Muscle of leg (tissue), 11 donors: ENCODE data around the gene ERGIC3. TPM values are rescaled to one million over a fixed set of nuclear protein-coding genes. Genes with fewer than 3 reads are reported as not detected.
"Not testable (repeated sequence)": the region's sequence is repeated elsewhere in the genome, so short reads cannot be mapped to it uniquely, and the experiment has no call there.

Experiments
- DNase-seq: peaks from one replicate; pipeline ENCODE4 v3.0.0; 2013
- H3K27ac ChIP-seq: one replicate; pipeline ENCODE4 v1.5.1; 2013; ENCODE audit warnings: mild to moderate bottlenecking, low read length, control low read depth
- H3K27me3 ChIP-seq: one replicate; pipeline ENCODE4 v1.6.1; 2013; ENCODE audit warnings: low read length; ENCODE audit not compliant: control insufficient read depth, insufficient read depth
- H3K36me3 ChIP-seq: one replicate; pipeline ENCODE4 v1.6.1; 2013; ENCODE audit warnings: low read length; ENCODE audit not compliant: control insufficient read depth, insufficient read depth
- H3K4me1 ChIP-seq: one replicate; pipeline ENCODE4 v1.6.1; 2013; ENCODE audit warnings: low read length; ENCODE audit not compliant: control insufficient read depth, insufficient read depth
- H3K4me3 ChIP-seq: one replicate; pipeline ENCODE4 v1.5.1; 2013; ENCODE audit warnings: low read length, control low read depth
- H3K9me3 ChIP-seq: replicated peaks from 2 replicates; pipeline ENCODE4 v1.6.1; 2013; ENCODE audit warnings: low read depth, low read length; ENCODE audit not compliant: control insufficient read depth
- WGBS: methylation state at CpG from one replicate; pipeline ENCODE4 v1.1.5; 2013; ENCODE audit warnings: missing lambda C conversion rate; ENCODE audit not compliant: insufficient coverage; 5-methylcytosine and 5-hydroxymethylcytosine counted together
- polyA plus RNA-seq, 8 donors: library from polyadenylated mRNA; unstranded; fragments of 120-200 nt; gene quantifications; one replicate each; pipeline versions ENCODE4 v1.2.1 to v1.2.3, GENCODE V29; 2013; ENCODE audit warnings: inconsistent platforms in 1 of 8, low replicate concordance in 1 of 8; ENCODE audit not compliant: insufficient read length in 8 of 8, insufficient read depth in 1 of 8
- total RNA-seq: library from RNA; stranded (reverse); fragments of 120-200 nt; gene quantifications from one replicate; pipeline ENCODE4 v1.2.4, GENCODE V29; 2013

Gene ERGIC3
- total and polyA plus RNA-seq, 9 donors: 198 to 249 (median 234) TPM

DNA sequence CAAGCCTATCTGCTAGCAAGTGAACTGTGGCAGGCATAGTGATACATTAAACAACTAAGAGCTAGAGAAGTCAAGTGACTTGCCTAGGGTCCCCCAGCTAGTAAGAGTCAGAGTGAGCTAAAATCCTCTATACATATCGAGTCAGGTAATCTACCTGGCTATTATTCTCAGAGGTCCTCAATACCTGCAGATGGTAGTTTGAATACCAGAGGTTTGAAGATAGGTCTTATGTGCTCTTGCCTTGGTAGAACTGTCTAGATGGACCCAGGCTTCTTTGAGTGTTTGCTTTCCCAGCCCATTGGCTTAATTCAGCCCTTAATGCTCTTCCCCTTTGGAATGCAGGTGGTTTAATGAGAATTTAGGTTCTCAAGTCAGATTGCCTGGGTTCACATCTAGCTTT is 1.1 kb downstream of the ERGIC3 start:
- no peaks in the 10 kb centered on the region for H3K27me3 ChIP-seq
- no peak overlapping the region for H3K4me3 ChIP-seq
- H3K4me1 ChIP-seq: peaks cover 11% of the 10 kb centered on the region
- no peak for DNase-seq
- H3K9me3 ChIP-seq: no peaks in the 10 kb centered on the region
- no peak overlapping the region for H3K27ac ChIP-seq
- H3K36me3 ChIP-seq: peaks cover 31% of the 10 kb centered on the region
- no CpG with 5 or more reads among the region's 1 CpG for WGBS

DNA sequence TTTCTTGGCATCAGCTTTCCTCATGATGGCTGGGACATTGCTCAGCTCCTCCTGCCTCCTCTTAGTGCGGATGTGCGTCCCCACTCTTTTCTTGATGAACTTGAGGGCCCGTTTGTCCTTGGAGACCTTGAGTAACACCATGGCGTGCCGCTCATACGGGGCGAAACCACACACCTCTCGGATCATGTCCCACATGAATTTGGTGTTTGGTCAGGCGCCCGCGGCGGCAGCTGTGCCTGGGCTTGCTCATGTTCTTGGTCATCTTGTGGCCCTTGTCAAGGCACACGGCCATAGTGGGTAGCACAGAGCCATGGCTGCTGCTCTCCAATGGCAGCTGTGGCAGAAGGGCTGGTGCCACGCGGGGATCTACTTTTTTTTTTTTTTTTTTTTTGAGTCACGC is 2.6 kb downstream of the ERGIC3 start:
- Histone ChIP-seq H3K36me3 (peaks cover 44% of the 10 kb centered on the region), H3K27me3 (no peaks in the 10 kb centered on the region), H3K4me1 (peaks cover 11% of the 10 kb centered on the region), H3K9me3 (no peaks in the 10 kb centered on the region), H3K4me3 (no peak overlapping the region), H3K27ac (no peak overlapping the region)
- DNase-seq: no peak
- 93% methylated on average over 15 of the region's 16 CpGs for WGBS

DNA sequence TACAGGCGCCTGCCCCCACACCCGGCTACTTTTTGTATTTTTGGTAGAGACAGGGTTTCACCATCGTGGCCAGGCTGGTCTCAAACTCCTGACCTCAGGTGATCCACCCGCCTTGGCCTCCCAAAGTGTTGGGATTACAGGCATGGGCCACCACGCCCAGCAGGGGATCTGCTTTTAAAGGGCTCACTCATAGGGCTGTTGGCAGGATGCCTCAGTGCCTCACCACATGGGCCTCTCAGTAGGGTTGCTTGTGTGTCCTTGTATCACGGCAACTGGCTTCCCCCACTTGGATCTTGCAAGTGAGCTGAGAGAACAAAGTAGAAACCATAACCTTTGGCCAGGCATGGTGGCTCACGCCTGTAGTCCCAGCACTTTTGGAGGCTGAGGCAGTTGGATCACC is 3.1 kb downstream of the ERGIC3 start:
- H3K27ac ChIP-seq, H3K4me3 ChIP-seq, DNase-seq, H3K27me3 ChIP-seq, H3K9me3 ChIP-seq: not testable (repeated sequence)
- Histone ChIP-seq H3K36me3 (peaks cover 47% of the 10 kb centered on the region), H3K4me1 (peaks cover 11% of the 10 kb centered on the region)
- 100% methylated on average over 1 of the region's 7 CpGs for WGBS

DNA sequence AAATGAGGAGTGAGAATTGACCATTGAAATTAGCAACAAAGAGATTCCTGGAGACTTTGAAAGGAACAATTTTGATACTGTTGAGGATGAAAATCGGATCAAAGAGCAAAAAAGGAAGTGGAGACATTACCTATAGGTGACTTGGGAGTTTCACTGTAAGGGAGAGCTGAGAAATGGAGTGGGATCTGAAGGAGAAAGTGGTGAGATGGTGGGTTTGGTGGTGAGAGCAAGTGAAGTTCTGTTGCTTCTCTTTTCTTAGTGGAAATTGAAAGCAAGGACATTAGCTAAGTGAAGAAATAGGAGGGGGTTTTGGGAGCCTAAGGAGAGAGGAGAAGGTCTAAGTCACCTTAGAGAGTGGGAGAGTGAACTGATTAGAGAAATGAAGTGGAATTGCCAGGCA is 4.2 kb downstream of the ERGIC3 start:
- Histone ChIP-seq H3K27ac (no peak overlapping the region), H3K4me3 (no peak overlapping the region), H3K4me1 (peaks cover 10% of the 10 kb centered on the region), H3K27me3 (no peaks in the 10 kb centered on the region), H3K36me3 (peaks cover 56% of the 10 kb centered on the region), H3K9me3 (no peaks in the 10 kb centered on the region)
- DNase-seq: no peak
- 91% methylated on average over 1 of the region's 1 CpG for WGBS

DNA sequence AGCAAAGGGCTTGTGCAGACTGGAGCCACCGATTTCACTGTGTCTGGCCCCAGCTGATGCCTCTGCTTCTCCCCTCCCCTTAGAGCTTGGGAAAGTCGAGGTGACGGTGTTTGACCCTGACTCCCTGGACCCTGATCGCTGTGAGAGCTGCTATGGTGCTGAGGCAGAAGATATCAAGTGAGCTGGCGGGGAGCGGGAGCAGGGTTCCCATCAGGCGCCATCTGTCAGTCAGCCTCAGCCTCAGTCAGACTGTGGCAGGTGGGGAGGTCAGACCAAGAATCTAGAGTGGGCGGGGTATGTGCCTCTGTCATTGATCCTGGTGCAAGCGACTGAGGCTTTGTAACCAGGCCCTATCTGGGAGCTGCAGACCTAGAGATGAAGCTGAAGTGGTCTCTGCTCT is 5.5 kb downstream of the ERGIC3 start:
- H3K4me1 ChIP-seq: peaks cover 5% of the 10 kb centered on the region
- WGBS: 86% methylated on average over 6 of the region's 9 CpGs
- H3K36me3 ChIP-seq: peaks cover 67% of the 10 kb centered on the region
- H3K27me3 ChIP-seq: no peaks in the 10 kb centered on the region
- H3K4me3 ChIP-seq: no peak overlapping the region
- H3K27ac ChIP-seq: no peak overlapping the region
- no peaks in the 10 kb centered on the region for H3K9me3 ChIP-seq
- no peak for DNase-seq

DNA sequence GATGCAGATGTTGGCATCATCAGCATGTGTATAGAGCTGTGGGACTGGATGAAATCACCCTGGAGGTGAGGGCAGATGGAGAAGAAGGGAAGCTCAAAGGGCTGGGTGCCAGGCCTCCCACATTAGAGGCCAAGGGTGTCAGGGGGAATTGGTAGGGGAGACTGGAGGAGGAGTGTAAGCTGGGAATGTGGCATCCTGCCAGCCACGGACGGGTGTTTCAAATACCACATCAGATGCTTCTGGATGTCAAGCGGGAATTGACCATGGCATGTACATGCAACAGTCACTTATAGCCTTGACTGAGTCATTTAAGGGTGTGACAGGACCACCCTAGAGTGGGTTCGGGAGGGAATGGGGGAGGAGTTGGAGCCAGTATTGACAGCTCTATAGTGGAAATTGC is 9.6 kb downstream of the ERGIC3 start:
- no peak overlapping the region for H3K27ac ChIP-seq
- H3K4me1 ChIP-seq: peaks cover 6% of the 10 kb centered on the region
- WGBS: 47% methylated on average over 3 of the region's 4 CpGs
- H3K36me3 ChIP-seq: peaks cover 87% of the 10 kb centered on the region
- peak; percentile 42 for DNase-seq
- no peaks in the 10 kb centered on the region for H3K27me3 ChIP-seq
- no peak overlapping the region for H3K4me3 ChIP-seq
- H3K9me3 ChIP-seq: no peaks in the 10 kb centered on the region

DNA sequence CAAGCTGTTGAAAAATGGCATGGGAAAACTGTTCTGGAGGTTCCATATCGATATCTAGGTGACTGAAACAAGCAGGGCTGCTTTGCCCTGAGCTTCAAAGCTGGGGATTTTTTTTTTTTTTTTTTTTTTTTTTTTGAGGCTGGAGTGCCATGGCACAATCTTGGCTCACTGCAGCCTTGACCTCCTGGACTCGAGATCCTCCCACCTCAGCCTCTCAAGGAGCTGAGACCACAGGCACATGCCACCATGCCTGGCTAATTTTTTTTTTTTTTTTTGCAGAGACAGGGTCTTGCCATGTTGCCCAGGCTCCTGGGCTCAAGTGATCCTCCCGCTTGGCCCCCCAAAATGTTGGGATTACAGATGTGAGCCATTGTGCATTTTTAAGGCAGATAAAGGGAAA is 11.0 kb downstream of the ERGIC3 start:
- no peak for DNase-seq
- H3K4me3 ChIP-seq: no peak overlapping the region
- H3K27ac ChIP-seq: no peak overlapping the region
- WGBS: 80% methylated on average over 1 of the region's 3 CpGs
- no peaks in the 10 kb centered on the region for H3K27me3 ChIP-seq
- H3K9me3 ChIP-seq: no peaks in the 10 kb centered on the region
- peaks cover 6% of the 10 kb centered on the region for H3K4me1 ChIP-seq
- H3K36me3 ChIP-seq: peaks cover 90% of the 10 kb centered on the region

DNA sequence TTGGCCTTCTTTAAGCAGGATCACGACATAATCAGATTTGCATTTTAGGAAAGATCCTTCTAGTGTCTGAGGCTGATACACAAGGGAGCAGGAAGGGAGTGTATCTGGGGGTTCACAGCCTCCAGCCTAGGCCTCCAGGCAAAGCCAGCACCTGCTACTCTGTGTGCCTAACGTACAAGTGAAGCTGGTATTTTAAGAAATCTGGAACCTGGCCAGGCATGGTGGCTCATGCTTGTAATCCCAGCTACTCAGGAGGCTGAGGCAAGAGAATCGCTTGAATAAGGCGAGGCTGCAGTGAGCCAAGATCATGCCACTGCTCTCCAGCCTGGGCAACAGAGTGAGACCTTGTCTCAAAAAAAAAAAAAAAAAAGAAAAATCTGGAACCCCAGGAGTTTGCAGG is 13.6 kb downstream of the ERGIC3 start:
- peak; percentile 30 for DNase-seq
- not testable (repeated sequence) for H3K9me3 ChIP-seq, H3K27me3 ChIP-seq, H3K4me1 ChIP-seq, H3K4me3 ChIP-seq
- H3K36me3 ChIP-seq: peaks cover 85% of the 10 kb centered on the region
- WGBS: 75% methylated on average over 4 of the region's 4 CpGs
- H3K27ac ChIP-seq: peak overlapping the region; percentile 20

DNA sequence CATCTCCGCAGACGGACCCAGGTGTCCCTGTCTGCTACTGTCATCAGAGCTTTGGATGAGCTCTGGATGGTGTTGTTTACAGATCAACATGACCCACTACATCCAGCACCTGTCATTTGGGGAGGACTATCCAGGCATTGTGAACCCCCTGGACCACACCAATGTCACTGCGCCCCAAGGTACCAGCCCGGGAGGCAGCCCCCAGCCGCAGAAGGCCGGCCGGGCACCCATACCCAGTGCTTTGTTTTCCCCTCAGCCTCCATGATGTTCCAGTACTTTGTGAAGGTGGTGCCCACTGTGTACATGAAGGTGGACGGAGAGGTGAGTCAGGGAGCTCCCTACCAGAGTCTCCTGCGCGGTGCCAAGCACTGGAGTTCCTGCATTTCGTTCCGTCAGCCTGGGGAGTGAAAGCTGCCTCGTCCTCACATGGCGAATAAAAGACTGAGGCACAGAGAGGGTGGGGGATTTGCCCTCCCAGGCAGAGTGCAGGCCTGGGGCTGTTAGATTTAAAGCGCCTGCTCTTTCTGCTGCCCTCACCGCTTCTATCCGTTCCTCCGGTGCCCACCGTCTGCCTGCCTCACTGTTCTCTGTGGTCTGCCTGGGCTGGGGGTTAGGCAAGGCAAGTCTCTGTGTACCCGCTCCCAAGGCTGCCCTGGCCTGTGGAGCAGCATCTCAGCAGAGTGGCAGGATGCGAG is 14.2 kb downstream of the ERGIC3 start:
- no peaks in the 10 kb centered on the region for H3K27me3 ChIP-seq
- no peaks in the 10 kb centered on the region for H3K9me3 ChIP-seq
- H3K4me1 ChIP-seq: peaks cover 6% of the 10 kb centered on the region
- DNase-seq: no peak
- H3K4me3 ChIP-seq: no peak overlapping the region
- 99% methylated on average over 9 of the region's 21 CpGs for WGBS
- H3K36me3 ChIP-seq: peaks cover 79% of the 10 kb centered on the region
- no peak overlapping the region for H3K27ac ChIP-seq

DNA sequence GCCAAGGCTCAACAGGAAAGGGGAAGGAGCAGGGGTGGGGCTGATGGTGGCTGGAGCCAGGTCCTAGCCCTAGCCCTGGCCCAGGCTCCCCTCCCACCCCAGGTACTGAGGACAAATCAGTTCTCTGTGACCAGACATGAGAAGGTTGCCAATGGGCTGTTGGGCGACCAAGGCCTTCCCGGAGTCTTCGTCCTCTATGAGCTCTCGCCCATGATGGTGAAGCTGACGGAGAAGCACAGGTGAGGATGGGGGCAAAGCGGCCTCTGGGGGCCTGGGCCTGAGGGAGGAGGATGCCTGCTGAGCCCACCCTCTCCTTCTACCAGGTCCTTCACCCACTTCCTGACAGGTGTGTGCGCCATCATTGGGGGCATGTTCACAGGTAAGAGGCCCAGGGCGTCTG is 15.0 kb downstream of the ERGIC3 start:
- Histone ChIP-seq H3K4me1 (peaks cover 6% of the 10 kb centered on the region), H3K9me3 (no peaks in the 10 kb centered on the region), H3K36me3 (peaks cover 72% of the 10 kb centered on the region), H3K27me3 (no peaks in the 10 kb centered on the region), H3K27ac (no peak overlapping the region), H3K4me3 (no peak overlapping the region)
- no peak for DNase-seq
- 100% methylated on average over 3 of the region's 8 CpGs for WGBS

DNA sequence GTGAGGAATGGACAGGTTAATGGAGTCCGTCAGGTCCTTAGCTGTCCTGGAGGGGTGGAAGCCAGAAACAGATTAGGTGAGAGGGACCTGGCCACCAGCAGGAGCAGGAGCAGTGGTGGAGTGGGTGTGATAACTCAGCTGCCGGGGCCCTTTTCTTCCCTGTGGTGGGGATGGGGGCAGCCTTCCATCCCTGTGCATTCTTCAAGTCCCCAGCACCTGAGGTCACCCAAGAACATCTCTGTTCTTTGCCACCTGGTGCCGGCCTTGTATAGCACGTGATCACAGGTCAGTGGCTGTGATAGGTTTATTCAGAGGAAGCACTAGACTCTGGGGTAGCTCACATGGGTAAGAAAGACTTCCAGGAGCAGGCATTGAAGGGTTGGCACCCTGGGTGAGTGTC is 16.6 kb downstream of the ERGIC3 start:
- Histone ChIP-seq H3K9me3 (no peaks in the 10 kb centered on the region), H3K4me3 (no peak overlapping the region), H3K4me1 (peaks cover 6% of the 10 kb centered on the region), H3K27me3 (no peaks in the 10 kb centered on the region), H3K36me3 (peaks cover 56% of the 10 kb centered on the region), H3K27ac (no peak overlapping the region)
- DNase-seq: no peak
- 97% methylated on average over 3 of the region's 4 CpGs for WGBS
